Body of pancreas (tissue), 4 donors: ENCODE data around the gene CBFA2T3. TPM values are rescaled to one million over a fixed set of nuclear protein-coding genes. Genes with fewer than 3 reads are reported as not detected.

Experiments used
- ATAC-seq: fragments of 150-250 bp; one replicate; pipeline ENCODE4 v1.9.1; 2016
- DNase-seq, 4 donors: peaks; one replicate each; pipeline ENCODE4 v3.0.0-alpha.2; 2019
- H3K27ac ChIP-seq, 4 donors: fragments of 200-600 bp; sonication (generic); 1 replicate in 3 of 4; 2 replicates in 1 of 4; pipeline versions ENCODE4 v1.5.1 to v1.6.1; 2016 to 2019; ENCODE audit warnings: mild to moderate bottlenecking in 1 of 4, mixed read lengths in 1 of 4, moderate library complexity in 1 of 4
- H3K27me3 ChIP-seq, 2 donors: fragments of 200-600 bp; sonication (generic); one replicate each; pipeline ENCODE4 v1.6.0; 2016; ENCODE audit warnings: mild to moderate bottlenecking in 1 of 2
- H3K36me3 ChIP-seq, 2 donors: fragments of 200-600 bp; sonication (generic); replicated peaks in 1 of 2; 2 replicates each; pipeline ENCODE4 v1.5.1; 2016; ENCODE audit warnings: low read depth in 2 of 2; ENCODE audit not compliant: insufficient read depth in 1 of 2
- H3K4me1 ChIP-seq: fragments of 200-600 bp; sonication (generic); one replicate; pipeline ENCODE4 v1.6.0; 2016
- H3K4me3 ChIP-seq, 2 donors: fragments of 200-600 bp; sonication (generic); 1 replicate in 1 of 2; 2 replicates in 1 of 2; pipeline ENCODE4 v1.5.1; 2016 to 2019
- H3K9me3 ChIP-seq, 3 donors: fragments of 200-600 bp; sonication (generic); 1 replicate in 2 of 3; 2 replicates in 1 of 3; pipeline ENCODE4 v1.5.1; 2016
- POLR2A ChIP-seq, 3 donors: fragments of 450-650 bp; IDR thresholded peaks; one replicate each; pipeline ENCODE4 v1.6.1; 2016; ENCODE audit warnings: antibody characterized with exemption in 3 of 3, mild to moderate bottlenecking in 2 of 3
- WGBS, 2 donors: methylation state at CpG; one replicate each; pipeline ENCODE4 v1.1.5; 2017; 5-methylcytosine and 5-hydroxymethylcytosine counted together
- intact Hi-C: fragments of 100-400 bp; cut with DNase I; formaldehyde crosslinking; loops from one replicate; pipeline ENCODE4 v1.15.1; 2023
- total RNA-seq, 2 donors: library from RNA; depleted of rRNA; stranded (reverse); fragments of >200 nt; gene quantifications; one replicate each; pipeline ENCODE4 v1.1.0, GENCODE V29; 2016
- TF ChIP-seq, protein P1 (sequence below), 7 experiments: fragments of 450-650 bp in 4 of 7; fragments of 200-600 bp in 3 of 7; sonication (generic) in 3 of 7; IDR thresholded peaks; one replicate each; pipeline ENCODE4 v1.5.1; 2016 to 2019; ENCODE audit warnings: antibody characterized with exemption in 7 of 7

CBFA2T3 gene
- total RNA-seq, 2 donors from 2014 or later = 7.8 to 16.2 TPM

DNA sequence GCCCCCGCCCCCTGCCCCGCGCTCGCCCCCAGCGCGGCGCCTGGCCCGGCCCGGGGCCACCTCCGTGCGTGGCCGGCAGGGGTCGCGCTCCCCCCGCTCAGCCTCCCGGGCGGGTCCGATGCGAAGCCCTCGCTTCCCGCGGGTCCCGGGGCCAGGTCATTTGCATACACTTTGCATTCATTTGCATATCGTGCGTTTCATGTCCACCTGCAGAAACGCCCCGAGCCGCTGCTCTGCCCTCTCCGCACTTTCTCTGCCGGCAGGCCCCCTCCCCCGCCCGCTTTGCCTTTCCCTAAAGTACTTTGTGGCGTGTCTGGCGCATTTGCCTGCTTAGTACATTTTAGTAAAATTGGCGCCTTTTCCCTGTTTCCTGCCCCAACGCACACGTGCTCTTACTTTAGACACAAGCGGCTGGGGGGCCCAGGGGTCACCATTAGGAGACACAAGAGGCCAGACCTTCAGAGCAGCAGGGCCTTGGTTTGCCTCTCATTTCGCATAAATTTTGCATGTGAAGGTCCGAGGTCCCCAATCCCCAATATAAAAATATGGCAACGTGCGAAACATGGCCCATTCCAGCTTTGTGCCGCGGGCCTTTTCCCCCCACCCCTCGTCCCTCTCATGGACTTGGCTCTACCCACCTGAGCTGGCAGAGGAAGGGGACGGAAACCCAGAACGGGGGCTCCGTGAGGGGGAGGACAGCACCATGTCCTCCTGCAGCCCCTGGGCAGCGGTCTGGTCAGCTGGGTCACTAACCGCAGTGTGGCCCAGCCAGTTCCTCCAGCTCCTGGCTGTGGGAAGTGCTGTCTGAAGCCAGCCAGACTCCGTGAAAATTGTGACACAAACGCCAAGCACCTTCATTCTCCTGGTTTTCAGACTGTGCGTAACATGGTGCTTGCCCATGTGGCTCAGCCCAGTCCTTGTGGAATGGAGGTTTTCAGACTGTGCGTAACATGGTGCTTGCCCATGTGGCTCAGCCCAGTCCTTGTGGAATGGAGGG lies 34.8 kb downstream of the CBFA2T3 start:
- Histone ChIP-seq H3K4me1 (peaks cover 33% of the 10 kb centered on the region), H3K27ac (no peak overlapping the region), H3K36me3 (no peaks in the 10 kb centered on the region), H3K27me3 (no peaks in the 10 kb centered on the region), H3K4me3 (no peak overlapping the region), H3K9me3 (no peaks in the 10 kb centered on the region)
- peak; percentile 39 for ATAC-seq
- intact Hi-C loops = no loop called here
- TF ChIP-seq, protein P1, sequence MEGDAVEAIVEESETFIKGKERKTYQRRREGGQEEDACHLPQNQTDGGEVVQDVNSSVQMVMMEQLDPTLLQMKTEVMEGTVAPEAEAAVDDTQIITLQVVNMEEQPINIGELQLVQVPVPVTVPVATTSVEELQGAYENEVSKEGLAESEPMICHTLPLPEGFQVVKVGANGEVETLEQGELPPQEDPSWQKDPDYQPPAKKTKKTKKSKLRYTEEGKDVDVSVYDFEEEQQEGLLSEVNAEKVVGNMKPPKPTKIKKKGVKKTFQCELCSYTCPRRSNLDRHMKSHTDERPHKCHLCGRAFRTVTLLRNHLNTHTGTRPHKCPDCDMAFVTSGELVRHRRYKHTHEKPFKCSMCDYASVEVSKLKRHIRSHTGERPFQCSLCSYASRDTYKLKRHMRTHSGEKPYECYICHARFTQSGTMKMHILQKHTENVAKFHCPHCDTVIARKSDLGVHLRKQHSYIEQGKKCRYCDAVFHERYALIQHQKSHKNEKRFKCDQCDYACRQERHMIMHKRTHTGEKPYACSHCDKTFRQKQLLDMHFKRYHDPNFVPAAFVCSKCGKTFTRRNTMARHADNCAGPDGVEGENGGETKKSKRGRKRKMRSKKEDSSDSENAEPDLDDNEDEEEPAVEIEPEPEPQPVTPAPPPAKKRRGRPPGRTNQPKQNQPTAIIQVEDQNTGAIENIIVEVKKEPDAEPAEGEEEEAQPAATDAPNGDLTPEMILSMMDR (IDR thresholded peaks at IDR 0.05) = peak; percentile 38 to 84 (median 62)
- no peak for TF ChIP-seq POLR2A (IDR thresholded peaks at IDR 0.05)
- peak in 3 of 4 donors; percentile 40 to 57 (median 50) for DNase-seq
- 27 to 39% methylated on average over 29 to 52 of the region's 54 CpGs for WGBS, 2 donors

GRCh38 chr16:88940862-88941817 lies 35.9 kb downstream of the CBFA2T3 start:
- Histone ChIP-seq H3K4me3 (peak overlapping the region; percentile 70 to 77), H3K36me3 (no peaks in the 10 kb centered on the region), H3K27ac (peak overlapping the region; percentile 77 to 89 (median 78)), H3K27me3 (no peaks in the 10 kb centered on the region), H3K9me3 (no peaks in the 10 kb centered on the region), H3K4me1 (peaks cover 44% of the 10 kb centered on the region)
- ATAC-seq = peak; percentile 72
- TF ChIP-seq, protein P1 (IDR thresholded peaks at IDR 0.05) = peak in 2 of 7 experiments; percentile 14 to 25
- TF ChIP-seq POLR2A (IDR thresholded peaks at IDR 0.05) = no peak
- WGBS, 2 donors = 0% methylated on average over 90 of the region's 152 CpGs; no CpG with 5 or more reads in 1 of the 2 donors
- intact Hi-C loops = no loop called here
- DNase-seq = peak; percentile 61 to 73 (median 64)

DNA sequence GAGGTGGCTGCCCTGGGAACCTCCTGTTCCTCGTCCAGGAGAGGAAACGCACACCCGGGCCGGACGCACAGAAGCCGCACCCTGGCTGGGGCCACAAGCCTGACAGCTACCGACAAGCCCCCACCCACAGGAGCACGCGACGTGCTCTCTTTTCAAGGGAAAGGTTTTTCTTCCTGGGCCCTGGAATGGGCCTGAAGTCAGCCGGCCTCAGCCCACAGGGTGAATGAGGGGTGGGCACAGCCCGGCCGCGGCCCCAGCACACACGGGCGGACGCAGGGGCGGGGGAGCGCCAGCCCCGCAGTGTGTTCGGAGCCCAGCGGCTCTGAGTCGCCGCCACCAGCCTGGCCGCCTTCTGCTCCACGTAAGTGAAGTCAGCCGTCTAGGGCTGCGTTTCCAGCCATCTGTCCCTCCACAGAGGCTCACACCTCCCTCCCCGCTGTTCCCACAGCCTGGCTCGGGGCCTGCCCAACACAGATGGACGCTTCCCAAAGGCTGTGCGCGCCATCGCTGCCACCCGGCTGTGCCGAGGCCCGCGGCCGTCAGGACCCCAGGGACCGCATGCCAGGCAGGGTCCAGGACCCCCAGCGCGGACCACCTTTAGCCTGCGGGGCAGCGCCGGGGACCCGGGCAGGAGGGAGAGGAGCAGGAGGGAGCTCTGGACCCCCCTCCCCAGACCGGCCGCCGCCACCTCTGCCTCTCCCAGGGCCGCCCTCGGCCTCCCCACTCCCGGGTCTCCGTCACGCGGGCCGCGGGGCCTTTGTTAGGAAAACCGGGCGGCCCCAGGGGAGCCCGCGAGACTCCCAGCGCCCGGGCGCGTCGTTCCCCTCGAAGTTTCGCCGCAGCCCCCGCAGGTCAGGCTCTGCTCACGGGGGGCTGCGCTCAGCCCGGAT lies 36.8 kb downstream of the CBFA2T3 start:
- no peaks in the 10 kb centered on the region for H3K27me3 ChIP-seq
- 0% methylated on average over 4 to 57 of the region's 73 CpGs for WGBS, 2 donors
- TF ChIP-seq, protein P1 (IDR thresholded peaks at IDR 0.05) = peak in 1 of 7 experiments; percentile 6
- peak; percentile 65 to 68 (median 67) for TF ChIP-seq POLR2A (IDR thresholded peaks at IDR 0.05)
- H3K4me1 ChIP-seq = peaks cover 51% of the 10 kb centered on the region
- intact Hi-C loops = no loop called here
- peak; percentile 77 to 83 (median 80) for DNase-seq
- ATAC-seq = peak; percentile 72
- H3K9me3 ChIP-seq = no peaks in the 10 kb centered on the region
- peak overlapping the region; percentile 77 to 89 (median 78) for H3K27ac ChIP-seq
- no peaks in the 10 kb centered on the region for H3K36me3 ChIP-seq
- H3K4me3 ChIP-seq = peak overlapping the region; percentile 70 to 77
